ENCODE data around the gene SYCE3.

SYCE3 gene

DNA sequence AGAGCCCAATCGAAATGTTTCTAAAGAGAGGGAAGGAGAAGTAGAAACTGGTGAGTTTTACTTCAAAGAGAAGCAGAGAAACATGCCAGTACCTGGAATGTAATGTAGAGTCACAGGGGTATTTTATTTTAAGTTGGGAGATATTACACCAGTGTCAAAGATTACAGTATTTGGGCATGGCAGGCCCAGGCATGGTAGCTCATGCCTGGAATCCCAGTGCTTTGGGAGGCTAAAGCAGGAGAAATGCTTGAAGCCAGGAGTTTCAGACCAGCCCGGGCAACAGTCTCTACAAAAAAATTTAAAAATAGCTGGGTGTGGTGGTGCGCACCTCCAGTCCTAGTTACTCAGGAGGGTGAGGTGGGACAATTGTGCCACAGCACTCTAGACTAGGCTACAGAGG, 2.7 kb downstream of the SYCE3 start:
- H3K9me3 ChIP-seq (replicated peaks; ENCODE audit: low read length), result no peaks in the 10 kb centered on the region
- H3K4me3 ChIP-seq (ENCODE audit: low read length), result no peak overlapping the region
- no peak overlapping the region for H3K9ac ChIP-seq (ENCODE audit: low read depth, low read length)
- H3K4me1 ChIP-seq (ENCODE audit: control insufficient read depth, insufficient read depth, low read length), result peaks cover 9% of the 10 kb centered on the region
- H3K27me3 ChIP-seq (ENCODE audit: control insufficient read depth, insufficient read depth, low read length), result peaks cover 50% of the 10 kb centered on the region
- H3K36me3 ChIP-seq (ENCODE audit: insufficient read depth, low read length), result no peaks in the 10 kb centered on the region
- H3K4me2 ChIP-seq (ENCODE audit: low read length), result no peak overlapping the region

DNA sequence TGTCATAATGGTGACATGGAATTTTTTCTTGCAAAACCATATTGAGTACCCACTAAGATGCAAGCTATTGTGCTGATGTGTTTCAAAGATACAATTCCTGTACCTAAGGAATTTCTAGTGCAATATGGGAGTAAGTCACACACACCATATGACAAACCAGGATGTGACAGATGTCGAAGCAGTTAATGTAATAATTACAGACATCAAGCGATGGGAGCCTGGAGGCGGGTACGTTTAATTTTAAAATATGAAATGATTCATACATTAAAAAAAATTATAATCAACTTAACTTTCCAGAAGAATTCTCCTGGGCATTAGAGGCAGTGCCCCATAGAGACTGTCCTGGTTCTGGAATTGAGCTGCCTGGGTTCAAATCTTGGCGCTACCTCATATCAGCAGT, 6.0 kb downstream of the SYCE3 start:
- Histone ChIP-seq H3K4me3 (ENCODE audit: low read length) (no peak overlapping the region), H3K27me3 (ENCODE audit: control insufficient read depth, insufficient read depth, low read length) (peaks cover 54% of the 10 kb centered on the region), H3K9ac (ENCODE audit: low read depth, low read length) (no peak overlapping the region), H3K9me3 (replicated peaks; ENCODE audit: low read length) (no peaks in the 10 kb centered on the region), H3K4me1 (ENCODE audit: control insufficient read depth, insufficient read depth, low read length) (no peaks in the 10 kb centered on the region), H3K4me2 (ENCODE audit: low read length) (no peak overlapping the region), H3K36me3 (ENCODE audit: insufficient read depth, low read length) (no peaks in the 10 kb centered on the region)

DNA sequence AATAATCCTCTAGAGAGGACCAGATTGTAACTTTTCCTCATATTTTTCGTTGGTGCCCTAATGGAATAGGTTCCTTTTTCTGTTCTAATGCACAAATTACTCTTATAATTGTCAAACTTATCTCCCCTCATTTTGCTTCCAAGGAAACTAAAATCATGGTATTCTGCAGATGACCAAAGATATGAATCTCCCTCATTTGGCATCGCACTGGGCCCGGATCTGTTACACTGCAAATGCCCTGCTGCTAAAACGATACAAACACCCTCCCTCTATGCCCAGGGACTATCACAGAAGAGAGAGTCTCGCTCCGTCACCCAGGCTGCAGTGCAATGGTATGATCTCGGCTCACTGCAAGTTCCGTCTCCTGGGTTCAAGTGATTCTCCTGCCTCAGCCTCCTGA, 9.4 kb downstream of the SYCE3 start:
- Histone ChIP-seq H3K27me3 (ENCODE audit: control insufficient read depth, insufficient read depth, low read length) (peaks cover 60% of the 10 kb centered on the region), H3K4me2 (ENCODE audit: low read length) (no peak overlapping the region), H3K4me1 (ENCODE audit: control insufficient read depth, insufficient read depth, low read length) (no peaks in the 10 kb centered on the region), H3K9me3 (replicated peaks; ENCODE audit: low read length) (no peaks in the 10 kb centered on the region), H3K9ac (ENCODE audit: low read depth, low read length) (no peak overlapping the region), H3K36me3 (ENCODE audit: insufficient read depth, low read length) (no peaks in the 10 kb centered on the region), H3K4me3 (ENCODE audit: low read length) (no peak overlapping the region)

DNA sequence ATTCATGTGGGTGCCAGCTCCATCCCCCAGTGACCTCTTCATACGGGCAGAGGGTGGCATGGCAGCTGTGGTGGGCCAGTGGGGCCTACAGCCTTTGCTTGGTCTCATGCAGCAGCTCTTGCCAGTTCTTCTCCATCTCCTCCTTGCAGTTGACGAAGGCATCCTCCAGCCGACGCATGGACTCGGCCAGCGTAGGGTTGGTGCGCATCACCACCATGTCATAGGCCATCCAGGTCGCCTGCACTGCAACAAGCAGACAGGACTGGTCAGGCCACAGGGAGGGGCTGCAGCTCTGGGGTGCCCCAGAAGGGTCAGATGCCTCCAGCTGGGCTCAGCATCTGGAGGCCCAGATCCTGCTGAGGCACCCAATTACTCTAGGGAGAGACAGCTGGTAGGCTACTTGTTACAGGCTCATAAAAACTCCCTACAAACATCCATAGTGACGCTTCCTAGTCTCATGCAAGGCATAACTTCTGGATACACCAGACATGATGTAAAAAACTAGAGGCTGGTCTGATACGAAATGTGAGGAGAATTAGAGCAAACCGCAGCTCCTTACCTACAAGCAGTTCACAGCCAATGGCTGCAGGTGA, 11.5 kb downstream of the SYCE3 start:
- Histone ChIP-seq H3K4me1 (ENCODE audit: control insufficient read depth, insufficient read depth, low read length) (no peaks in the 10 kb centered on the region), H3K9ac (ENCODE audit: low read depth, low read length) (no peak overlapping the region), H3K27me3 (ENCODE audit: control insufficient read depth, insufficient read depth, low read length) (peaks cover 66% of the 10 kb centered on the region), H3K9me3 (replicated peaks; ENCODE audit: low read length) (no peaks in the 10 kb centered on the region), H3K4me2 (ENCODE audit: low read length) (no peak overlapping the region), H3K36me3 (ENCODE audit: insufficient read depth, low read length) (no peaks in the 10 kb centered on the region), H3K4me3 (ENCODE audit: low read length) (no peak overlapping the region)

DNA sequence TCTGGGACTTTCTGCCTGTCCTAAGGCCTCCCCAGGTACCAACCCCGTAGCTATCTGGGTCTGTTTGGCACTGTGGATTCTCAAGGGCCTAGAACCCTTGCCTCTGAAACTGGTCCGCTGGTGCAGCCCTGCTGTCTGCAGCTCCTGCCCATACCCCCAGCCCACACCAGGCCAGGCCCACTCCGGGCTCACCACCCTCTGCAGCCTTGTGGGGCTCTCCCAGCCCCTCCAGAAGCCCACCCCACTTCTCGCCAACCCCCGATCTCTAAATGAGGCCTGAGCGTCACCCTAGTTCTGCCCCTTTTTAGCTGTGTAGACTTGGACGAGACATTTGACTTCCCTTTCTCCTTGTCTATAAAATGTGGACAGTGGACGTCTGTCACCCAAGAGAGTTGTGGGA, 12.3 kb downstream of the SYCE3 start:
- no peaks in the 10 kb centered on the region for H3K4me1 ChIP-seq (ENCODE audit: control insufficient read depth, insufficient read depth, low read length)
- peaks cover 69% of the 10 kb centered on the region for H3K27me3 ChIP-seq (ENCODE audit: control insufficient read depth, insufficient read depth, low read length)
- no peak overlapping the region for H3K4me2 ChIP-seq (ENCODE audit: low read length)
- no peak overlapping the region for H3K9ac ChIP-seq (ENCODE audit: low read depth, low read length)
- no peak overlapping the region for H3K4me3 ChIP-seq (ENCODE audit: low read length)
- no peaks in the 10 kb centered on the region for H3K36me3 ChIP-seq (ENCODE audit: insufficient read depth, low read length)
- no peaks in the 10 kb centered on the region for H3K9me3 ChIP-seq (replicated peaks; ENCODE audit: low read length)

DNA sequence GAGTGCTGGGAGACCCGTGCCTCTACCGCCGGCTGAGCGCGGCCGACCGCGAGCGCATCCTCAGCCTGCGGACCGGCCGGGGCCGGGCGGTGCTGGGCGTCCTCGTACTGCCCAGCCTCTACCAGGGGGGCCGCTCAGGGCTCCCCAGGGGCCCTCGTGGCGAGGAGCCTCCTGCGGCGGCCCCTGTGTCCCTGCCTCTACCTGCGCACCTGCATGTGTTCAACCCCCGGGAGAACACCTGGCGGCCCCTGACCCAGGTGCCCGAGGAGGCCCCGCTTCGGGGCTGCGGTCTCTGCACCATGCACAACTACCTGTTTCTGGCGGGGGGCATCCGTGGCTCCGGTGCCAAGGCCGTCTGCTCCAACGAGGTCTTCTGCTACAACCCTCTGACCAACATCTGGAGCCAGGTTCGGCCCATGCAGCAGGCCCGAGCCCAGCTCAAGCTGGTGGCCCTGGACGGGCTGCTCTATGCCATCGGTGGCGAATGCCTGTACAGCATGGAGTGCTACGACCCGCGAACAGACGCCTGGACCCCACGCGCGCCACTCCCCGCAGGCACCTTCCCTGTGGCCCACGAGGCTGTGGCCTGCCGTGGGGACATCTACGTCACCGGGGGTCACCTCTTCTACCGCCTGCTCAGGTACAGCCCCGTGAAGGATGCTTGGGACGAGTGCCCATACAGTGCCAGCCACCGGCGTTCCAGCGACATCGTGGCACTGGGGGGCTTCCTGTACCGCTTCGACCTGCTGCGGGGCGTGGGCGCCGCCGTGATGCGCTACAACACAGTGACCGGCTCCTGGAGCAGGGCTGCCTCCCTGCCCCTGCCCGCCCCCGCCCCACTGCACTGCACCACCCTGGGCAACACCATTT, 13.6 kb downstream of the SYCE3 start:
- Histone ChIP-seq H3K4me1 (ENCODE audit: control insufficient read depth, insufficient read depth, low read length) (peaks cover 3% of the 10 kb centered on the region), H3K27me3 (ENCODE audit: control insufficient read depth, insufficient read depth, low read length) (peaks cover 77% of the 10 kb centered on the region), H3K4me2 (ENCODE audit: low read length) (no peak overlapping the region), H3K9me3 (replicated peaks; ENCODE audit: low read length) (no peaks in the 10 kb centered on the region), H3K9ac (ENCODE audit: low read depth, low read length) (no peak overlapping the region), H3K36me3 (ENCODE audit: insufficient read depth, low read length) (no peaks in the 10 kb centered on the region), H3K4me3 (ENCODE audit: low read length) (no peak overlapping the region)

DNA sequence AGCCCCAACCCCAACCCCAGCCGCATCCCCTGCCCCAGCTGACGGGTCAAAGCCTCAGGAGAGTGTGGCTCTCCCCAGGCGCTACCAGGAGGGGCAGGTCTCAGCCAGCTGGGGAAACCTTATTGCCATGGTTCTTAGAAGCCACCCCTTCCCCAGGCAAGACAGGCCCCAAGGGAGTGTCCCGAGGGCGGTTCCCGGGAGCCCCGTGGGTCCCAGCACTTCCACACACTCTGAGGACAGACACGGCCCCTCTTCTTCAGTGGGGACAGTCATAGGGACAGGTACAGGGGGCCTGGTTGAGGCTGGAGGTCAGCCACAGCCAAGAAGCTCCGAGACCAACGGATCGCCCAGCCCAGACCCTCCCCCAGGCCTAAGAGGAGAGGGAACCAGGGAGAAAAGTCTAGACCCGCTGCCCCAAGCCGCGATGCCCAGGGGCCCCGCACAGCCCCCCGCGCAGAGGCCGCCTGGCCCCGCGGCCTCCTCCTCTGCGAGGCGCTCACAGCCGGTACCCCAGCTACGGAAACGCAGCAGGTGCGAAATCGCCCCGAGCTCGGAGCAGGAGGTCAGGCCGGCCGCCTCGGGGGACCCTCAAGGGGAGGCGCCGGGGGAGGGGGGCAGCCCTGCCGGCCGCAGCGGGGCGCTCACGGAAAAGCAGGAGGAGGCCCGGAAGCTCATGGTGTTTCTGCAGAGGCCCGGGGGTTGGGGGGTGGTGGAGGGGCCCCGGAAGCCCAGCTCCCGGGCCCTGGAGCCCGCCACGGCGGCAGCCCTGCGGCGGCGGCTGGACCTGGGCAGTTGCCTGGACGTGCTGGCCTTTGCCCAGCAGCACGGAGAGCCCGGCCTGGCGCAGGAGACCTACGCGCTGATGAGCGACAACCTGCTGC, 14.4 kb downstream of the SYCE3 start:
- Histone ChIP-seq H3K36me3 (ENCODE audit: insufficient read depth, low read length) (no peaks in the 10 kb centered on the region), H3K4me2 (ENCODE audit: low read length) (no peak overlapping the region), H3K4me3 (ENCODE audit: low read length) (no peak overlapping the region), H3K9ac (ENCODE audit: low read depth, low read length) (no peak overlapping the region), H3K27me3 (ENCODE audit: control insufficient read depth, insufficient read depth, low read length) (peaks cover 78% of the 10 kb centered on the region), H3K4me1 (ENCODE audit: control insufficient read depth, insufficient read depth, low read length) (peaks cover 8% of the 10 kb centered on the region), H3K9me3 (replicated peaks; ENCODE audit: low read length) (no peaks in the 10 kb centered on the region)

DNA sequence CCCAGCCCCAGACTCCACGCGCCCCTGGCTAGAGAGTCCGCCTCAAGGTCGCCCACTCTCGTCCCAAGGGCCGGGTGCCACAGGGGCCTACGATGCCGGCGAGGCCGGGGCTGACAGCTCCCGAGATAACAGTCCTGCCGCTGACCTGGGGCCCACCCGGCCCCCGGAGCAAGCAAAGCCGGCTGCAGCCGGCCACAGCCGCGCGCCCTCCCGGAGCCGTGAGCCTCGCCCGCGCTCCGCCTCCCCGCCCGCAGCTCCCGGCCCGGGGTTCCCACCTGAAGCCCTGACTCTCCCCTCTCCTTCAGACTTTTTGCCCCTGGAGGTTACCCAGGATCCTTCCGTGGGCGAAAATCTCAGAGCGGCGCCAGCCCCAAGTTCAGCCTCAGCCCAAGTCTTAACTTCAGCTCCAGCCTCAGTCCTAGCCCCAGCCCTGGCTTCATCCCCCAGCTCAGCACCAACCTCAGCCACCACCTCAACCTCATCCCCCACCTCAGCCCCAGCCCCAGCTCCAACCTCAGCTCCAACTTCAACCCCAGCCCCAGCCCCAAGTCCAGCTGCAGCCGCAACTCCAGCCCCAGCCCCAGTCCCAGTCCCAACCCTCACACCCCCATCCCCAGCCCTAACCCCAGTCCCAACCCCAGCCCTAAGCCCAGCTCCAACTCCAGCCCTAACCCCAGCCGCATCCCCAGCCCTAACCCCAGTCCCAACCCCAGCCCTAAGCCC, 15.3 kb downstream of the SYCE3 start:
- Histone ChIP-seq H3K9ac (ENCODE audit: low read depth, low read length) (no peak overlapping the region), H3K4me1 (ENCODE audit: control insufficient read depth, insufficient read depth, low read length) (peaks cover 8% of the 10 kb centered on the region), H3K9me3 (replicated peaks; ENCODE audit: low read length) (no peaks in the 10 kb centered on the region)

DNA sequence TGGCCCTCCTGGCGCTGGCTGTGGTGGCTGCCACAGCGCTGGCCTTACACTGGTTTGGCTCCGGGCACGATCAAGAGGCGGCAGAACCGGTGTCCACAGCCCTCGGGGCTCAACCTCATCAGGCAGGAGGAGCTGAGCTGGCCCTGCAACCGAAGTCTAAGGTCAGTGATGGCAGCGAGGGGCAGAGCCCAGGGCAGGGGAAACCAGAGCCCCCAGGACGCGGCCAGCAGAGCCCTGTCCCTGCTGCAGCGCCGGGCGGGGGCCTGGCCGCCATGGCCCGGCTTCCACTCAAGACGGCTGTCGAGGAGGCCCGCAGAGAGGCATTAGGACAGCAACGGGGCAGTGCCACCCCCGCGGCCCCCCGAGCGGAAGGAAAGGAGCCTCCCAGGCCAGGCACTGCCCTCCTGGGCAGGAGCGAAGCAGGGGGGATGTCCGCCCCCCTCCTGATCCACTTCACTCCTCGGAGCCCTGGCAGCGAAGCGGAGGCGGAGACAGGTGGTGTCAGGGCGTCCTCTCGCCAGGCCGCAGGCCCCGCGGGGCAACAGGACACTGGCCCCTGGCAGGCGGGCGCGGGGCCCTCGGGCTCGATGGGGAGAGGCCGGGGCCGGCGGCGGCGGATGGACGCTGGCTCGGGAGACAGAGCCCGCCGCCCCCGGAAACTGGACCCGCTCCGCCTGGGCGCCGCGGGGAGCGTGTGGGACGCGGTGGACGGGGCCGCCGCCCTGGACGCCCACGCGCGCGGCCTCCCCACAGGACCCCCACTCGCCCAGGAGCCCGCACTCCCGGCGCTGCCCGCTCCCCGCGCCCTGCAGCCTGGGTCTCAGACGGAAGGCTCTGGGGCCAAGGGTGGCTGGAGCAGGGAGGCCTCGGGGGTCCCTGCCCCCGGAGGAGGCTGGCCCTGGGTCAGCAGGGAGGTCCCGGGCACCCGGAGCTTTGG, 16.1 kb downstream of the SYCE3 start:
- Histone ChIP-seq H3K4me3 (ENCODE audit: low read length) (no peak overlapping the region), H3K9ac (ENCODE audit: low read depth, low read length) (no peak overlapping the region), H3K9me3 (replicated peaks; ENCODE audit: low read length) (no peaks in the 10 kb centered on the region), H3K4me2 (ENCODE audit: low read length) (no peak overlapping the region), H3K36me3 (ENCODE audit: insufficient read depth, low read length) (no peaks in the 10 kb centered on the region), H3K27me3 (ENCODE audit: control insufficient read depth, insufficient read depth, low read length) (peaks cover 67% of the 10 kb centered on the region), H3K4me1 (ENCODE audit: control insufficient read depth, insufficient read depth, low read length) (peaks cover 14% of the 10 kb centered on the region)

More for the DNA sequence above, 15.3 kb downstream of the SYCE3 start:
- no peak overlapping the region for H3K4me2 ChIP-seq (ENCODE audit: low read length)
- no peaks in the 10 kb centered on the region for H3K36me3 ChIP-seq (ENCODE audit: insufficient read depth, low read length)
- no peak overlapping the region for H3K4me3 ChIP-seq (ENCODE audit: low read length)
- H3K27me3 ChIP-seq (ENCODE audit: control insufficient read depth, insufficient read depth, low read length), result peaks cover 73% of the 10 kb centered on the region

DNA sequence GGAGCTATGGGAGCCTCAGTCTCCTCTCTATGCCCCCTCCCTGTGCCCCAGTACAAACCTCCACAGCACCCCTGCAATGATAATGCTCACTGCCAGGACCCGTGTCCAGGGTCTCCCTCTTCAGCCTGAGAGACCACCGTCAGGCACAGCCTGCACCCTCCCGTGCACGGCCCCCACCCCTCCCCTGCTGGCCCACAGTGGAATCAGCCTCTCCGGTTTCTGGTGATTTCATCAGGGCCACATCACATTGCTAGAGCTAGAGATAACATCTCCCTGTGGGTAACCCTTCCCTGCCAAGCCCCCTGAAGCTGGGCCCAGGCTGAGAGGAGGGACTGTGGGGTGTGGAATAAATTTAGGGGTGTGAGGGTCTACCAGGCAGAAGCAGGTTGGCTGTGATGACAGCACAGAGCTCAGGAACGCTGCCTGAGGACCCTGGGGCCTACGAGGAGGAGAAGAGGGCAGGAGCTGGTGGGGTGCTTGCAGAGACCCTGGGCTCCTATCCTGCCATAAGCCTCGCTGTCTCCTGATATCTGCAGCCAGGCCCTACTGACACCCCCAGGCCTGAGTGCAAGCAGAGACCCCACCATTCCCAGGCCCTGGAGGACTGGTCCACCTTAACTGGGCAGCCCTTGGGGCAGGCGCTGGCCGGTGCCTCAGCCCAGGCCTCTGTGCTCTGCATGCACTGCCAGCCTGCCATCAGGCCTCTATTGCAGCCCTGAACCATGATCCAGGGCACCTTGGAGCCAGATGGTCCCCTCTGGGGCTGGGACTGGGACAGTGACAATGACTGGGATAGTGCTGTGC, 17.0 kb downstream of the SYCE3 start, which contains the start of gene KLHDC7B:
Gene KLHDC7B, plus strand, starts transcription at position 378 of the 804 bp plus-strand sequence. Its CDS starts 345 bp downstream, at position 723.
- Histone ChIP-seq H3K27me3 (ENCODE audit: control insufficient read depth, insufficient read depth, low read length) (peaks cover 59% of the 10 kb centered on the region), H3K9me3 (replicated peaks; ENCODE audit: low read length) (no peaks in the 10 kb centered on the region), H3K36me3 (ENCODE audit: insufficient read depth, low read length) (no peaks in the 10 kb centered on the region), H3K4me3 (ENCODE audit: low read length) (no peak within 1 kb of the TSS), H3K9ac (ENCODE audit: low read depth, low read length) (no peak within 1 kb of the TSS), H3K4me1 (ENCODE audit: control insufficient read depth, insufficient read depth, low read length) (peaks cover 16% of the 10 kb centered on the region), H3K4me2 (ENCODE audit: low read length) (no peak within 1 kb of the TSS)

All from skeletal muscle satellite cell (primary cell).